Regular cardiac myocyte (primary cell): Measurements from ENCODE around the gene TCEAL1. TPM values are rescaled to one million over a fixed set of nuclear protein-coding genes. Genes with fewer than 3 reads are reported as not detected.

ENCODE experiments used
- total RNA-seq: library from RNA; depleted of rRNA; stranded (reverse); fragments of >200 nt; gene quantifications from 2 replicates; pipeline ENCODE4 v1.2.3, GENCODE V29; 2014

The TCEAL1 gene, protein sequence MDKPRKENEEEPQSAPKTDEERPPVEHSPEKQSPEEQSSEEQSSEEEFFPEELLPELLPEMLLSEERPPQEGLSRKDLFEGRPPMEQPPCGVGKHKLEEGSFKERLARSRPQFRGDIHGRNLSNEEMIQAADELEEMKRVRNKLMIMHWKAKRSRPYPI
- total RNA-seq = 16.9 and 28.5 TPM in 2 replicates

GRCh38 chrX:103628386-103629317, at the start of gene TCEAL1:
TCEAL1 (plus strand) TSS chrX:103628975; CDS start chrX:103629917, 942 bp downstream.

GRCh38 chrX:103585411-103586313, 43.1 kb upstream of the TCEAL1 start, which contains the start of gene TCEAL4:
TCEAL4 (plus strand) TSS chrX:103585515; CDS start chrX:103586676, 1,161 bp downstream.

GRCh38 chrX:103607364-103608305, 21.1 kb upstream of the TCEAL1 start, which contains the start of gene TCEAL3:
TCEAL3 (plus strand) TSS chrX:103607963; CDS start chrX:103609065, 1,102 bp downstream.

Other genes with a start within 250 kb of the TCEAL1 start
- 0.19 and 0.28 TPM in 2 replicates for gene RAB40A, start 109.5 kb upstream of the TCEAL1 start, total RNA-seq
- 40.6 and 58.9 TPM in 2 replicates for gene TCEAL4, start 43.5 kb upstream of the TCEAL1 start, total RNA-seq
- gene TCEAL3, start 21.0 kb upstream of the TCEAL1 start, total RNA-seq = 14.9 and 19.9 TPM in 2 replicates
- gene MORF4L2, start 57.7 kb downstream of the TCEAL1 start, total RNA-seq = 1,079 and 1,122 TPM in 2 replicates
- gene TMEM31, start 81.9 kb downstream of the TCEAL1 start, total RNA-seq = not detected in 2 replicates
- under 0.01 and 0.28 TPM in 2 replicates for gene PLP1, start 147.9 kb downstream of the TCEAL1 start, total RNA-seq
- gene RAB9B, start 203.3 kb downstream of the TCEAL1 start, total RNA-seq = 0.96 and 2.0 TPM in 2 replicates